AG04450 (cell line): ENCODE results near the gene COTL1. TPM values are rescaled to one million over a fixed set of nuclear protein-coding genes. Genes with fewer than 3 reads are reported as not detected.

Experiments
- CTCF ChIA-PET: fragments of 300-600, 350-600 bp; formaldehyde crosslinking; extraction: SDS; loops from one replicate; lab custom pipeline; 2022; ENCODE audit warnings: antibody characterized with exemption, inconsistent platforms; lab: Charles Lee
- POLR2A ChIA-PET: fragments of 350-600 bp; formaldehyde crosslinking; extraction: SDS; loops from one replicate; lab custom pipeline; 2021; ENCODE audit warnings: antibody characterized with exemption, inconsistent platforms; lab: Yijun Ruan, JAX
- DNase-seq: peaks from one replicate; pipeline ENCODE4 v3.0.0-alpha.2; 2011; ENCODE audit warnings: low read depth, low spot score
- H3K27ac ChIP-seq: one replicate; pipeline ENCODE4 v1.5.1; 2012; ENCODE audit warnings: low read depth, low read length, control low read depth
- H3K27me3 ChIP-seq: one replicate; pipeline ENCODE4 v1.6.0; 2012; ENCODE audit warnings: low read length; ENCODE audit not compliant: control insufficient read depth, insufficient read depth
- H3K4me3 ChIP-seq: 2 replicates; pipeline ENCODE4 v1.5.1; 2011; ENCODE audit warnings: mild to moderate bottlenecking, low read depth, low read length, control low read depth
- H3K9me3 ChIP-seq: 2 replicates; pipeline ENCODE4 v1.5.1; 2012; ENCODE audit warnings: low read length; ENCODE audit not compliant: control insufficient read depth, insufficient read depth
- polyA plus RNA-seq: library from polyadenylated mRNA; depleted of rRNA; stranded (reverse); fragments of >200 nt; gene quantifications from 2 replicates; pipeline ENCODE4 v1.2.3, GENCODE V29; 2011
- TF ChIP-seq, protein P1 (sequence below): IDR thresholded peaks from 2 replicates; pipeline ENCODE4 v1.5.1; 2011; ENCODE audit warnings: low read depth, low read length, control low read depth, inconsistent platforms

The COTL1 gene
- polyA plus RNA-seq, 1 experiment = 153 TPM

DNA sequence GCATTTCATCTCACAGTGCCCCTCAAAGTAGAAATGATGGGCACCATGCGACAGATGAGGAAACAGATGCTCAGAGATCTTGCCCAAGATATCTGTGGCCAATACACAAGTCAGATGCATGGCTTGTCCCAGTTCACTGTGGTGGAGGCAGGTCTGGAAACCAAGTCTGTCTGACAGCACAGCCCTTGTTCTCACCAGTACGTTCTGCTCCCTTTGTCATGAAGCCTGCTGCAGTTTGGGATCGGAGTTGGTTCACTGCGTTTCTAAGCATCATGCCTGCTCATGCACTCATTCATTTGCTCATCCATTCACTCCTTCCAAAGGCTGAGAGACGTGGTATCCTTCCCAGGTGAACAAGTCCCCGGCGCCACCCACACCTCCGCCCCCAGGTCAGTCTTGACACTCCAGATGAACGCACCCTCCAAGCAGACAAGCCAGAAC, 86.2 kb downstream of the COTL1 start:
- TF ChIP-seq, protein P1, sequence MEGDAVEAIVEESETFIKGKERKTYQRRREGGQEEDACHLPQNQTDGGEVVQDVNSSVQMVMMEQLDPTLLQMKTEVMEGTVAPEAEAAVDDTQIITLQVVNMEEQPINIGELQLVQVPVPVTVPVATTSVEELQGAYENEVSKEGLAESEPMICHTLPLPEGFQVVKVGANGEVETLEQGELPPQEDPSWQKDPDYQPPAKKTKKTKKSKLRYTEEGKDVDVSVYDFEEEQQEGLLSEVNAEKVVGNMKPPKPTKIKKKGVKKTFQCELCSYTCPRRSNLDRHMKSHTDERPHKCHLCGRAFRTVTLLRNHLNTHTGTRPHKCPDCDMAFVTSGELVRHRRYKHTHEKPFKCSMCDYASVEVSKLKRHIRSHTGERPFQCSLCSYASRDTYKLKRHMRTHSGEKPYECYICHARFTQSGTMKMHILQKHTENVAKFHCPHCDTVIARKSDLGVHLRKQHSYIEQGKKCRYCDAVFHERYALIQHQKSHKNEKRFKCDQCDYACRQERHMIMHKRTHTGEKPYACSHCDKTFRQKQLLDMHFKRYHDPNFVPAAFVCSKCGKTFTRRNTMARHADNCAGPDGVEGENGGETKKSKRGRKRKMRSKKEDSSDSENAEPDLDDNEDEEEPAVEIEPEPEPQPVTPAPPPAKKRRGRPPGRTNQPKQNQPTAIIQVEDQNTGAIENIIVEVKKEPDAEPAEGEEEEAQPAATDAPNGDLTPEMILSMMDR = no peak
- no peak overlapping the region for H3K4me3 ChIP-seq
- POLR2A ChIA-PET = interaction anchor here (1.2 to 2.0 kb wide), 5 partner anchors 14 to 86 kb away, joined by 3 to 11 read pairs (median 7); partner anchors contain the start of genes COTL1 and MEAK7
- DNase-seq = no peak
- peak overlapping the region; percentile 98 for H3K27ac ChIP-seq
- peaks cover 13% of the 10 kb centered on the region; the same call in 1 of the 2 replicates for H3K9me3 ChIP-seq
- H3K27me3 ChIP-seq = no peaks in the 10 kb centered on the region
- CTCF ChIA-PET = interaction anchor here (1.2 to 2.2 kb wide), 3 partner anchors 20 to 195 kb away, joined by 7 to 12 read pairs (median 10); no protein-coding TSS in a partner anchor

GRCh38 chr16:84530590-84530989, 87.3 kb downstream of the COTL1 start:
- POLR2A ChIA-PET = no interaction called here
- H3K4me3 ChIP-seq = no peak overlapping the region
- no peaks in the 10 kb centered on the region for H3K27me3 ChIP-seq
- CTCF ChIA-PET = interaction anchor here (0.6 to 4.1 kb wide), 2 partner anchors 8 to 19 kb away, joined by 4 to 23 read pairs; no protein-coding TSS in a partner anchor
- H3K27ac ChIP-seq = no peak overlapping the region
- no peak for DNase-seq
- H3K9me3 ChIP-seq = peaks cover 13% of the 10 kb centered on the region; the same call in 1 of the 2 replicates
- TF ChIP-seq, protein P1 = no peak

- Histone ChIP-seq H3K9me3 (peaks cover 13% of the 10 kb centered on the region; the same call in 1 of the 2 replicates), H3K27me3 (no peaks in the 10 kb centered on the region), H3K27ac (no peak overlapping the region), H3K4me3 (no peak overlapping the region)
- POLR2A ChIA-PET = no interaction called here
- CTCF ChIA-PET = interaction anchor here (4.1 kb wide), 1 partner anchor 18 kb away, joined by 23 read pairs; no protein-coding TSS in a partner anchor
- TF ChIP-seq, protein P1 = no peak
- no peak for DNase-seq
These were observed 88.3 kb downstream of the COTL1 start for GRCh38 chr16:84529607-84530006.

GRCh38 chr16:84528322-84528721, 89.6 kb downstream of the COTL1 start:
- CTCF ChIA-PET = interaction anchor here (0.6 to 4.1 kb wide), 5 partner anchors 17 to 269 kb away, joined by 3 to 23 read pairs (median 6); no protein-coding TSS in a partner anchor
- no peak for DNase-seq
- no peaks in the 10 kb centered on the region for H3K27me3 ChIP-seq
- H3K27ac ChIP-seq = no peak overlapping the region
- TF ChIP-seq, protein P1 = no peak
- POLR2A ChIA-PET = no interaction called here
- peaks cover 13% of the 10 kb centered on the region for H3K9me3 ChIP-seq
- no peak overlapping the region for H3K4me3 ChIP-seq

- Histone ChIP-seq H3K9me3 (peaks cover 13% of the 10 kb centered on the region), H3K27me3 (no peaks in the 10 kb centered on the region), H3K27ac (peak overlapping the region; percentile 39), H3K4me3 (no peak overlapping the region)
- TF ChIP-seq, protein P1 = no peak
- CTCF ChIA-PET = interaction anchor here (0.6 to 4.1 kb wide), 5 partner anchors 17 to 270 kb away, joined by 3 to 23 read pairs (median 6); no protein-coding TSS in a partner anchor
- no peak for DNase-seq
- POLR2A ChIA-PET = no interaction called here
These were observed 90.2 kb downstream of the COTL1 start for GRCh38 chr16:84527532-84528269.
